Measurements from ENCODE around the gene TLN1. TPM values are rescaled to one million over a fixed set of nuclear protein-coding genes. Genes with fewer than 3 reads are reported as not detected.

The TLN1 gene
- total RNA-seq, 1 donor from 2014 or later = 382 TPM

- intact Hi-C loops (cut with micrococcal nuclease) = no loop called here
These were observed 19.1 kb downstream of the TLN1 start for GRCh38 chr9:35712762-35713400.

GRCh38 chr9:35711501-35712428 lies 20.2 kb downstream of the TLN1 start:
- intact Hi-C loops (cut with micrococcal nuclease) = no loop called here

- intact Hi-C loops (cut with micrococcal nuclease) = no loop called here
These were observed 21.0 kb downstream of the TLN1 start for GRCh38 chr9:35710818-35711500.

- intact Hi-C loops (cut with micrococcal nuclease) = no loop called here
These were observed 23.8 kb downstream of the TLN1 start for GRCh38 chr9:35708146-35708545.

GRCh38 chr9:35706951-35707350 lies 25.0 kb downstream of the TLN1 start:
- intact Hi-C loops (cut with micrococcal nuclease) = no loop called here

GRCh38 chr9:35705836-35706430 lies 26.1 kb downstream of the TLN1 start:
- intact Hi-C loops (cut with micrococcal nuclease) = no loop called here

- intact Hi-C loops (cut with micrococcal nuclease) = no loop called here
These were observed 26.6 kb downstream of the TLN1 start for GRCh38 chr9:35705372-35705771.

- intact Hi-C loops (cut with micrococcal nuclease) = no loop called here
These were observed 27.9 kb downstream of the TLN1 start for GRCh38 chr9:35703906-35704672.

- intact Hi-C loops (cut with micrococcal nuclease) = no loop called here
These were observed 29.3 kb downstream of the TLN1 start for GRCh38 chr9:35702696-35703095.

- intact Hi-C loops (cut with micrococcal nuclease) = no loop called here
These were observed 31.1 kb downstream of the TLN1 start for GRCh38 chr9:35700942-35701341.

- intact Hi-C loops (cut with micrococcal nuclease) = no loop called here
These were observed 32.0 kb downstream of the TLN1 start for GRCh38 chr9:35700031-35700430.

GRCh38 chr9:35698231-35698630 lies 33.8 kb downstream of the TLN1 start:
- intact Hi-C loops (cut with micrococcal nuclease) = no loop called here

- intact Hi-C loops (cut with micrococcal nuclease) = loop anchor here (2.0 kb wide), 2 partner anchors 31 to 39 kb away; partner anchors contain the start of genes CCDC107 and RMRP
These were observed 34.5 kb downstream of the TLN1 start for GRCh38 chr9:35697486-35697885.

GRCh38 chr9:35696520-35697215 lies 35.3 kb downstream of the TLN1 start:
- intact Hi-C loops (cut with micrococcal nuclease) = loop anchor here (2.0 kb wide), 2 partner anchors 32 to 38 kb away; partner anchors contain the start of genes CCDC107 and RMRP

GRCh38 chr9:35695943-35696401 lies 36.0 kb downstream of the TLN1 start:
- intact Hi-C loops (cut with micrococcal nuclease) = loop anchor here (2.0 kb wide), 2 partner anchors 33 to 37 kb away; partner anchors contain the start of genes CCDC107 and RMRP

- intact Hi-C loops (cut with micrococcal nuclease) = loop anchor here (5.0 kb wide), 1 partner anchor 45 kb away; no protein-coding TSS in a partner anchor
These were observed 40.2 kb downstream of the TLN1 start for GRCh38 chr9:35691757-35692301.

GRCh38 chr9:35691334-35691650 lies 40.7 kb downstream of the TLN1 start:
- intact Hi-C loops (cut with micrococcal nuclease) = loop anchor here (5.0 kb wide), 1 partner anchor 44 kb away; no protein-coding TSS in a partner anchor

GRCh38 chr9:35690614-35691333 lies 41.2 kb downstream of the TLN1 start:
- intact Hi-C loops (cut with micrococcal nuclease) = loop anchor here (5.0 kb wide), 1 partner anchor 43 kb away; no protein-coding TSS in a partner anchor

GRCh38 chr9:35690294-35690613 lies 41.7 kb downstream of the TLN1 start:
- intact Hi-C loops (cut with micrococcal nuclease) = loop anchor here (5.0 kb wide), 1 partner anchor 43 kb away; no protein-coding TSS in a partner anchor

Data from T-helper 2 cell treated with Interferon-gamma antibody and Interleukin-4, amounts not matched to agents 100 ng/mL and 5 ng/mL, for 36 hours (primary cell).